Astrocyte (in vitro differentiated cells and primary cell): ENCODE measurements around the gene F2.

Experiments
- CTCF ChIP-seq: IDR thresholded peaks from 2 replicates; pipeline ENCODE4 v1.5.1; 2011; ENCODE audit warnings: low read depth, mild to moderate bottlenecking, inconsistent platforms, low read length, moderate library complexity; ENCODE audit not compliant: insufficient read depth
- EZH2 ChIP-seq: IDR thresholded peaks from 2 replicates; pipeline ENCODE4 v1.6.1; 2012; ENCODE audit warnings: mild to moderate bottlenecking, low read length, inconsistent platforms; ENCODE audit not compliant: insufficient read depth

GRCh38 chr11:46747150-46747549 is 28.1 kb downstream of the F2 start:
- TF ChIP-seq CTCF (no peak), EZH2 (no peak)
